ENCODE measurements around the gene CCDC141.

DNA sequence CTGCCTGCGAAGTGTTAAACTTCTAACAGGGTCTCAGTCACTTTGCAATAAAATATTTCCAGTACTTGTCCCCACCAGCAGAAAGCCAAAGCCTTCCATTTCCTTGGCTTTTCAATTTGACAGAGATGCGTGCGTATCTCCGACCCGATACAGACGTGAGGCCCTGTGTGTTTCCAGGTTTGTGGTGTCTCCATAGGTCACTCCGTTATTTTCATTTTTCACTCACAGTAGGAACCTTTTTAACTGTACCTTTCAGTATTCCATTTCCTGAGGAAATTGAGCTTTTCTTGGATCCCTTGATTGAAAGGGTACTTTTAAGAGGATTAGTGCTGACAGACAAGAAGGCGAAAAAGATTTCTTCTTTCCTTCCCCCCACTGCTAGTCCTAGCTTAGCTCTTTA, 126.4 kb downstream of the CCDC141 start:
- TF ChIP-seq, protein P1, sequence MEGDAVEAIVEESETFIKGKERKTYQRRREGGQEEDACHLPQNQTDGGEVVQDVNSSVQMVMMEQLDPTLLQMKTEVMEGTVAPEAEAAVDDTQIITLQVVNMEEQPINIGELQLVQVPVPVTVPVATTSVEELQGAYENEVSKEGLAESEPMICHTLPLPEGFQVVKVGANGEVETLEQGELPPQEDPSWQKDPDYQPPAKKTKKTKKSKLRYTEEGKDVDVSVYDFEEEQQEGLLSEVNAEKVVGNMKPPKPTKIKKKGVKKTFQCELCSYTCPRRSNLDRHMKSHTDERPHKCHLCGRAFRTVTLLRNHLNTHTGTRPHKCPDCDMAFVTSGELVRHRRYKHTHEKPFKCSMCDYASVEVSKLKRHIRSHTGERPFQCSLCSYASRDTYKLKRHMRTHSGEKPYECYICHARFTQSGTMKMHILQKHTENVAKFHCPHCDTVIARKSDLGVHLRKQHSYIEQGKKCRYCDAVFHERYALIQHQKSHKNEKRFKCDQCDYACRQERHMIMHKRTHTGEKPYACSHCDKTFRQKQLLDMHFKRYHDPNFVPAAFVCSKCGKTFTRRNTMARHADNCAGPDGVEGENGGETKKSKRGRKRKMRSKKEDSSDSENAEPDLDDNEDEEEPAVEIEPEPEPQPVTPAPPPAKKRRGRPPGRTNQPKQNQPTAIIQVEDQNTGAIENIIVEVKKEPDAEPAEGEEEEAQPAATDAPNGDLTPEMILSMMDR (IDR thresholded peaks at IDR 0.05) = no peak
- no peak for TF ChIP-seq POLR2A (IDR thresholded peaks at IDR 0.05)
